Muscle layer of colon (tissue), 2 donors: Measurements from ENCODE around the gene TEKT5.
"Not testable (repeated sequence)": the region's sequence is repeated elsewhere in the genome, so short reads cannot be mapped to it uniquely, and the experiment has no call there.

Experiments
- H3K27ac ChIP-seq: one replicate; pipeline ENCODE4 v1.7.0; 2013; ENCODE audit warnings: low read depth, mild to moderate bottlenecking, low read length, moderate library complexity
- H3K27me3 ChIP-seq, 2 donors: one replicate each; pipeline ENCODE4 v1.7.0; 2013; ENCODE audit warnings: low read length in 2 of 2, mild to moderate bottlenecking in 2 of 2; ENCODE audit not compliant: insufficient read depth in 2 of 2, control insufficient read depth in 1 of 2
- H3K36me3 ChIP-seq: one replicate; pipeline ENCODE4 v1.7.0; 2013; ENCODE audit warnings: mild to moderate bottlenecking, low read length; ENCODE audit not compliant: insufficient read depth
- H3K4me1 ChIP-seq: one replicate; pipeline ENCODE4 v1.7.0; 2013; ENCODE audit warnings: mild to moderate bottlenecking, low read length; ENCODE audit not compliant: insufficient read depth
- H3K4me3 ChIP-seq, 2 donors: one replicate each; pipeline ENCODE4 v1.7.0; 2013; ENCODE audit warnings: low read length in 2 of 2, low read depth in 1 of 2, mild to moderate bottlenecking in 1 of 2, moderate library complexity in 1 of 2
- H3K9ac ChIP-seq: one replicate; pipeline ENCODE4 v1.7.0; 2013; ENCODE audit warnings: low read length
- H3K9me3 ChIP-seq: one replicate; pipeline ENCODE4 v1.7.0; 2013; ENCODE audit warnings: mild to moderate bottlenecking, low read length
- donor health status: abdominal sarcoma.
- donor health status: Adenocarcinoma of cecum.

TEKT5 gene

DNA sequence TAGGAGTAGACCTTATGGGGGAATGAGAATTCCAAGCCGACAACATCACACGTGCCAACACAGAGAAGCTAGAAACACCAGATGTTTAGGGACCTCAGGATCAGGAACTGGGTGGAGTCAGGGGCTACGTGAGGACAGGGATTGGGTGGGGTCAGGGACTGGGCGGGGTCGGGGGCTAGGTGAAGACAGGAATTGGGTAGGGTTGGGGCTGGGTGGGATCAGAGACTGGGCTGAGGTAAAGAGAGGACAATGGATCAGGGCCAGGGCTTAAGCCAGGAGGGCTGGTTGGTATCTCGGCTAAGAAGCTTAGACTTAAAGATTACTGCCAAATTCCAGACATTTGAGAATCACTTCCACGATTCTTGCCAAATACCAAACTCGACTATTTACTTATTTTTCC, 11.6 kb downstream of the TEKT5 start:
- Histone ChIP-seq H3K36me3 (no peaks in the 10 kb centered on the region), H3K9me3 (no peaks in the 10 kb centered on the region), H3K27me3 (no peaks in the 10 kb centered on the region), H3K9ac (no peak overlapping the region), H3K4me3 (no peak overlapping the region), H3K27ac (no peak overlapping the region), H3K4me1 (no peaks in the 10 kb centered on the region)

DNA sequence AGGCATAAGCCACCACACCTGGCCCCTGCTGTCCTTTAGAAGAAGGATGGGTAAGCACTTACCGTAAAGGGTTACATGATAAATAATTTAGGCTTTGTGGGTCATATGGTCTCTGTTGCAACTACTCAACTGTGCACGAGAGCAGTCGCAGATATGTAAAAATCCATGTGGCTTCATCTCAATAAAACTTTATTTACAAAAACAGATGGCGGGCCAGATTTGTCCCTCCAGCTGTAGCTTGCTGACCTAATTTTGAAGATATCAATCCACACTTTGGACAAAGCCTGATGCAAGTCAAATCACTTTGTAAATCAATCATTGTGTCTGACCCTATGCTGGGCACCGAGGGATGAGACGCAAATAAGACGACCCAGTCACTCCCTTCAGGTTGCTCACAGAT, 12.1 kb downstream of the TEKT5 start:
- Histone ChIP-seq H3K9ac (no peak overlapping the region), H3K9me3 (no peaks in the 10 kb centered on the region), H3K27ac (no peak overlapping the region), H3K4me1 (no peaks in the 10 kb centered on the region), H3K4me3 (no peak overlapping the region), H3K36me3 (no peaks in the 10 kb centered on the region), H3K27me3 (no peaks in the 10 kb centered on the region)

DNA sequence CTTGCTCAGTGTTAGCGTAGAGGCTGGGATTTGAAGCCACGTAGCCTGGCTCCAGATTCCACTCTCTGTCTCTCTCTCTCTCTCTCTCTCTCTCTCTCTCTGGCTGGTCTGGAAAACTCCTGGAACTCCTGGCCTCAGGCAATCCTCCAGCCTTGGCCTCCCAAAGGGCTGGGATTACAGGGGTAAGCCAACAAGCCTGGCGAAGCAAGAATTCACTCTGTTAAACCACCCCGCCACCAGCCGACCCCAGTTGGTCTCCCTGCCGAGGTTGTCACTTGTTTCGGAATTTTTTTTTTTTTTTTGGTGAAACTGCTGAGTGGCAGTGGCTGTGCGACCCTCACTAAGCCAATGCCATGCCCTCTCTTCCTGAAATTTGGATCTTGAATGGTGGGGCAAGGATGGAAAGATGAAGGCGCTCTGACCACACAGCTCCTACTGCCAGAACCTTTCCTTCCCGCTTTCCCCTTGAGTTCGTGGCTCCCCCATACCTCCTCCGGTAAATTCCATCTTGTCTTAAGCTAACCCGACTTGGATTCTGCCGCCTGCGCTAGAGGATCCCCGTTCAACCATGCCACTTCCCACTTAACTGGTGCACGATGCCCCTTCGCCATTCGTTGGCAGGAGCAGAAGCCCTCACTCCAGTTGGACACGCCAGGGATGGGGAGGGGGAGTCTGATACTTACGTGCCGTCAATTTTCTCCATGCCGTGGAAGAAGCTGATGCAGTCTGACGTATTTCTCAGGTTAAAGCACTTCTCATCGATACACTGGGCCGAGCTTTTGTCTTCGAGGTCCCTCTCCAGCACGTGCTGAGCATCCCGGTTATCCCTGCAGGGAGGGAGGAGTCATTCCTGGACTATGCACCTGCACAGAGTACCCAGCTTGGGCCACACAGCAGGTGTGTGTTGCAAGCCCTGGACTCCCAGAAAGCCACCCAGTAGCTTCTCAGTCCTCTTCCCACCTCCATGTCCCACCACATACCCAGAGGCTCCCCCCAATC, 13.1 kb downstream of the TEKT5 start:
- no peaks in the 10 kb centered on the region for H3K27me3 ChIP-seq
- no peak overlapping the region for H3K9ac ChIP-seq
- no peaks in the 10 kb centered on the region for H3K9me3 ChIP-seq
- no peak overlapping the region for H3K4me3 ChIP-seq
- H3K27ac ChIP-seq: no peak overlapping the region
- H3K36me3 ChIP-seq: no peaks in the 10 kb centered on the region
- H3K4me1 ChIP-seq: no peaks in the 10 kb centered on the region

DNA sequence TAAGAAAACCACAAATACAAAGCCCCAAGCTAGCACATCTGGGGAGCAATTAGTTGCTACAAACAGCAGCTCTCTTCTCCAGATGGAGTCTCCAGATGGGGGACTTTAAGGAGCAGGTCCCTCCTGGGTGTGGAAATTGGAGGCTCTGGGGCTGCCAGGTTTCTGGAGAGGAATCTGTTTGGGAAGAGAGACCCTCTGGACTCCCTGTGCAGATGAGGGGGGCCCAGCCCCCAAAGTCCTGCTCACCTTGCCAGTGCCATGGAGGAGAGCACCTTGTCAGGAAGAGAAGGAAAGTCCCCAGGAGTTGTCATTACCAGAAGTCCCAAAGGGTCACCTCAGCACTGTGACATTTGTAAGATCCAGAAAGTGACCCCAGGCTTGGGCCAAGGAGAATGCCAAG, 14.8 kb downstream of the TEKT5 start:
- no peak overlapping the region for H3K4me3 ChIP-seq
- H3K9me3 ChIP-seq: no peaks in the 10 kb centered on the region
- no peaks in the 10 kb centered on the region for H3K36me3 ChIP-seq
- no peaks in the 10 kb centered on the region for H3K27me3 ChIP-seq
- H3K4me1 ChIP-seq: no peaks in the 10 kb centered on the region
- H3K9ac ChIP-seq: no peak overlapping the region
- H3K27ac ChIP-seq: no peak overlapping the region

DNA sequence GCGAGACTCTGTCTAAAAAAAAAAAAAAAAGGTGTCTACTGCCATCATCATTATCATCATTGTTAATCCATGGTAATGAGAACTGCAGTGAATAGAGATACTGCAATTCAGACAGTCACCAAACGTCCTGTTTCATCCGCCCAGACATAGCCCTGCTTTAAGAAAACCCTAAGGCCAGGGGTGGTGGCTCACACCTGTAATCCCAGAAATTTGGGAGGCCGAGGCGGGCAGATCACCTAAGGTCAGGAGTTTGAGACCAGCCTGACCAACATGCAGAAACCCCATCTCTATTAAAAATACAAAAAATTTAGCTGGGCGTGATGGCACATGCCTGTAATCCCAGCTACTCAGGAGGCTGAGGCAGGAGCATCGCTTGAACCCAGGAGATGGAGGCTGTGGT, 15.3 kb downstream of the TEKT5 start:
- H3K4me3 ChIP-seq, H3K27ac ChIP-seq: not testable (repeated sequence)

DNA sequence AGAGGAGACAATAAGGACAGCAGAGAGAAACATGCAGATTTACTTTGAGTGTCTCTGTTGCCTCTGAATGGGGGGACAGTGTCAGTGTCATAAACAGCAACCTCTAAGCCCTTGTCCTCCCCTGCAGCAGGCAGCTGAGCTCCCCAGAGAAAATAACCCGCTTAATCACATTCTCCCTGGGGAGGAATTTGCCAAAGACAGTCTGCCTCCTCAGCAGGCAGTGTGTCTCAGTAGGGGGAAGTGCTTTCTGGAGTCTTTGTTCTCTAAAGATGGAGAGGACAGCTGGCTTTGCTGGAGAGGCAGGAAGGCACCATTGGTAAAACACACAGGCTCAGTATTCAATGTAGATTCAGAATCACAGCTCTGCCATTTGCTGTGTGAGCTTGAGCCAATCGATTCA, 16.1 kb downstream of the TEKT5 start:
- Histone ChIP-seq H3K27ac (no peak overlapping the region), H3K27me3 (no peaks in the 10 kb centered on the region), H3K4me1 (no peaks in the 10 kb centered on the region), H3K9ac (no peak overlapping the region), H3K36me3 (no peaks in the 10 kb centered on the region), H3K9me3 (no peaks in the 10 kb centered on the region), H3K4me3 (no peak overlapping the region)

More for the DNA sequence above, 15.3 kb downstream of the TEKT5 start:
- not testable (repeated sequence) for H3K9me3 ChIP-seq, H3K36me3 ChIP-seq, H3K4me1 ChIP-seq, H3K27me3 ChIP-seq, H3K9ac ChIP-seq

DNA sequence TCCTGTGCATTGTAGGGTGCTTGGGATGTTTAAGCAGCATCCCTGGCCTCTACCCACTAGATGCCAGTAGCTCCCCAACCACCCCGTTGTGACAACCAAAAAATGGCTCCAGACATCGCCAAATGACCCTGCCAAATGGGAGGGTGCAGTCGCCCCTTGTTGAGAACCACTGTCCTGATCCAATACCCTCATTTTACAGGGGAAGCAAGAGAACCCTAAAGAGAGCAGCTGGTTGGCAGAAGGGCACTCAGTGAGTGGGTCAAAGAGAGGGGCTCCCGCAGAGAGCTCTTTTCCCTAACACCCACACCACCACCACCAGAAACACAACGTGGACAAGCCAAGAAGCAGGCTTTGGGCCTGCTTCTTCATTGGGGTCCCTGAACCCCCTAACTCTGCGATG, 18.4 kb downstream of the TEKT5 start:
- no peaks in the 10 kb centered on the region for H3K36me3 ChIP-seq
- H3K4me3 ChIP-seq: no peak overlapping the region
- H3K4me1 ChIP-seq: no peaks in the 10 kb centered on the region
- no peak overlapping the region for H3K27ac ChIP-seq
- no peaks in the 10 kb centered on the region for H3K27me3 ChIP-seq
- no peak overlapping the region for H3K9ac ChIP-seq
- H3K9me3 ChIP-seq: no peaks in the 10 kb centered on the region

DNA sequence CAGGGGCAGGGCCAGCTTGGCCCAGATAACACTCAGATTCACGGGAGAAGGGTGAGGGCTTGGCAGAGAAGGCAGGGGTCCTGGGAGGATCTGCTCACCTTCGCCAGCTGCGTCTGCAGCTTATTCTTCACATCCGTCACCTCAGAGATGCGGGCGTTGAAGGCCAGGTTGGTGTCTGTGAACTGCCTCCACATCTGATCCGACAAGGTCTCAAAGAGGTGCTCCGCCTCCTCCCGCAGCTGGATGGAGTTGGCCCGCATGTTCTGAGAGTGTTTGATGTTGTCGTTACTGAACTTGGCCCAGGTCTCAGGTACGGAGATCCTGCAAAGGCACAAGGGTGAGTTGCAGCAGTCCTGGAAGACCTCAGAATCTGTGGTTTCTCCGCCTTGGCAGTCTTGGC, 18.9 kb downstream of the TEKT5 start:
- Histone ChIP-seq H3K27ac (no peak overlapping the region), H3K4me3 (no peak overlapping the region), H3K9ac (no peak overlapping the region), H3K27me3 (no peaks in the 10 kb centered on the region), H3K36me3 (no peaks in the 10 kb centered on the region), H3K4me1 (no peaks in the 10 kb centered on the region), H3K9me3 (no peaks in the 10 kb centered on the region)

DNA sequence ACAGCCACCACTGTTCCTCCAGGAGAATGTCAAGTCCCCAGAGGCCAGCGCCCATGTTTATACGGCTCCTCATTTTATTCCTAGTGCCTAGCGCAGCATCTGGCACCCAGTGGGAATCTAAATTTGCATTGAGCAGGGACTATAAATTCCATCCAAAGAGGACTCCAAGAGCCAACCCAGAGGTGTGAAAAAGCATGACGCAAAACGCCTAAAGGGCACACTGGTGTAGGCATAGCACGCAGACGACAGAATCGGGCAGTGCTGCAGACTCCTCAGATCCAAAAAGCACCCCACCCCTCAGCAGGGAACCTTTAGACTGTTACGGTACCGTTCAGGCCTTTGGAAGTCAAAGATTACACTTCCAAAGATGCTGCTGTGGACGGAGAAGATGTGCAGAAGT, 19.5 kb downstream of the TEKT5 start:
- no peak overlapping the region for H3K9ac ChIP-seq

DNA sequence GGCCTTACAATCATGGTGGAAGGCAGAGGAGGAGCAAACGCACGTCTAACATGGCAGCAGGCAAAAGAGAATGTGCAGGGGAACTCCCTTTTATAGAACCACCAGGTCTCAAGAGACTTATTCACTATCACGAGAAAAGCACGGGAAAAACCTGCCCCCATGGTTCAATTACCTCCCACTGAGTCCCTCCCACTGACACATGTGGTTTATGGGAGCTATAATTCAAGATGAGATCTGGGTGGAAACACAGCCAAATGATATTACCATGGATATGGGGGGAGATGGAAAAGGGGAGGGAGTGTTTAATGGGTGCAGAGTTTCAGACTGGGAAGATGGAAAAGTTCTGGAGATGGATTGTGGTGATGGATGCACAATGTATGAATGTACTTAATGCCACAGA, 23.0 kb downstream of the TEKT5 start:
- no peak overlapping the region for H3K27ac ChIP-seq

More for the DNA sequence above, 19.5 kb downstream of the TEKT5 start:
- Histone ChIP-seq H3K36me3 (no peaks in the 10 kb centered on the region), H3K9me3 (no peaks in the 10 kb centered on the region), H3K27ac (no peak overlapping the region), H3K27me3 (no peaks in the 10 kb centered on the region), H3K4me1 (no peaks in the 10 kb centered on the region), H3K4me3 (no peak overlapping the region)

DNA sequence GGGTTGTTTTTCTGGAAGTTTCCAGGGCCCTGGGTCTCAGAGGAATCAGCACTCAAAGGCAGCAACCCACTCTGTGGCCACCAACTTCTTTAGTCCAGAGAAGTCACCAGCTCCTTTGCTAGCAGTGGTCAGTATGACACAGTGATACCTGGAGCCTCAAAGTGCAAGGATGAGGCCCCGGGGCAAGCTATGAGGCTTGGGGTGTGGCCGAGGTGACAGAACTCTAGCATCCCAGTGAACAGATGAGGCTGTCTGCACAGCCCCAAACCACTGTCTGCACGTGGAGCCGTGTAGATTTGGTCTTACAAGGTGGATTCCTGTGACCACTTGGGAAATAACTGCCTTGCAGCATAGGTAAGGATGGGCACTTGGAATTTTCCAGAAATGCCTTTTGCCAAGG, 24.9 kb downstream of the TEKT5 start:
- no peak overlapping the region for H3K9ac ChIP-seq
- no peaks in the 10 kb centered on the region for H3K9me3 ChIP-seq
- H3K4me3 ChIP-seq: no peak overlapping the region
- H3K36me3 ChIP-seq: no peaks in the 10 kb centered on the region
- H3K4me1 ChIP-seq: no peaks in the 10 kb centered on the region
- H3K27me3 ChIP-seq: no peaks in the 10 kb centered on the region
- no peak overlapping the region for H3K27ac ChIP-seq

More for the DNA sequence above, 23.0 kb downstream of the TEKT5 start:
- no peak overlapping the region for H3K9ac ChIP-seq
- no peaks in the 10 kb centered on the region for H3K9me3 ChIP-seq
- no peak overlapping the region for H3K4me3 ChIP-seq
- no peaks in the 10 kb centered on the region for H3K27me3 ChIP-seq
- no peaks in the 10 kb centered on the region for H3K4me1 ChIP-seq
- no peaks in the 10 kb centered on the region for H3K36me3 ChIP-seq
